Measurements from ENCODE around the gene TNRC18. TPM values are rescaled to one million over a fixed set of nuclear protein-coding genes. Genes with fewer than 3 reads are reported as not detected.
A peak's percentile ranks its signal among the peaks of the same experiment; 100 is the strongest.

Gene TNRC18
- total RNA-seq, 1 experiment from 2014 or later: 16.3 TPM

- DNase-seq (ENCODE audit: low spot score): no peak
These were observed 28.9 kb upstream of the TNRC18 start for GRCh38 chr7:5452470-5452899.

GRCh38 chr7:5451391-5451790 is 27.8 kb upstream of the TNRC18 start:
- DNase-seq (ENCODE audit: low spot score): no peak

- DNase-seq (ENCODE audit: low spot score): no peak
These were observed 27.1 kb upstream of the TNRC18 start for GRCh38 chr7:5450549-5451327.

GRCh38 chr7:5448378-5449037 is 24.9 kb upstream of the TNRC18 start:
- no peak for DNase-seq (ENCODE audit: low spot score)

GRCh38 chr7:5445981-5446594 is 22.5 kb upstream of the TNRC18 start:
- no peak for DNase-seq (ENCODE audit: low spot score)

- no peak for DNase-seq (ENCODE audit: low spot score)
These were observed 20.0 kb upstream of the TNRC18 start for GRCh38 chr7:5443678-5444077.

GRCh38 chr7:5442757-5443305 is 19.2 kb upstream of the TNRC18 start:
- no peak for DNase-seq (ENCODE audit: low spot score)

- DNase-seq (ENCODE audit: low spot score): no peak
These were observed 18.3 kb upstream of the TNRC18 start for GRCh38 chr7:5441840-5442503.

GRCh38 chr7:5439572-5440496 is 16.2 kb upstream of the TNRC18 start:
- DNase-seq (ENCODE audit: low spot score): no peak

GRCh38 chr7:5439209-5439571 is 15.6 kb upstream of the TNRC18 start:
- no peak for DNase-seq (ENCODE audit: low spot score)

GRCh38 chr7:5437987-5438386 is 14.4 kb upstream of the TNRC18 start:
- DNase-seq (ENCODE audit: low spot score): no peak

- DNase-seq (ENCODE audit: low spot score): no peak
These were observed 13.8 kb upstream of the TNRC18 start for GRCh38 chr7:5437348-5437892.

- no peak for DNase-seq (ENCODE audit: low spot score)
These were observed 12.5 kb upstream of the TNRC18 start for GRCh38 chr7:5436003-5436678.

- no peak for DNase-seq (ENCODE audit: low spot score)
These were observed 11.8 kb upstream of the TNRC18 start for GRCh38 chr7:5435291-5436002.

- no peak for DNase-seq (ENCODE audit: low spot score)
These were observed 9.5 kb upstream of the TNRC18 start for GRCh38 chr7:5433181-5433580.

- DNase-seq (ENCODE audit: low spot score): no peak
These were observed 9.1 kb upstream of the TNRC18 start for GRCh38 chr7:5432691-5433090.

- DNase-seq (ENCODE audit: low spot score): no peak
These were observed 8.0 kb upstream of the TNRC18 start for GRCh38 chr7:5431560-5432015.

- DNase-seq (ENCODE audit: low spot score): no peak
These were observed 6.9 kb upstream of the TNRC18 start for GRCh38 chr7:5430612-5430947.

GRCh38 chr7:5429857-5430611 is 6.4 kb upstream of the TNRC18 start:
- peak; percentile 59 for DNase-seq (ENCODE audit: low spot score)

Measured in H4 (cell line).